ENCODE data around the gene SPTBN1.

DNA sequence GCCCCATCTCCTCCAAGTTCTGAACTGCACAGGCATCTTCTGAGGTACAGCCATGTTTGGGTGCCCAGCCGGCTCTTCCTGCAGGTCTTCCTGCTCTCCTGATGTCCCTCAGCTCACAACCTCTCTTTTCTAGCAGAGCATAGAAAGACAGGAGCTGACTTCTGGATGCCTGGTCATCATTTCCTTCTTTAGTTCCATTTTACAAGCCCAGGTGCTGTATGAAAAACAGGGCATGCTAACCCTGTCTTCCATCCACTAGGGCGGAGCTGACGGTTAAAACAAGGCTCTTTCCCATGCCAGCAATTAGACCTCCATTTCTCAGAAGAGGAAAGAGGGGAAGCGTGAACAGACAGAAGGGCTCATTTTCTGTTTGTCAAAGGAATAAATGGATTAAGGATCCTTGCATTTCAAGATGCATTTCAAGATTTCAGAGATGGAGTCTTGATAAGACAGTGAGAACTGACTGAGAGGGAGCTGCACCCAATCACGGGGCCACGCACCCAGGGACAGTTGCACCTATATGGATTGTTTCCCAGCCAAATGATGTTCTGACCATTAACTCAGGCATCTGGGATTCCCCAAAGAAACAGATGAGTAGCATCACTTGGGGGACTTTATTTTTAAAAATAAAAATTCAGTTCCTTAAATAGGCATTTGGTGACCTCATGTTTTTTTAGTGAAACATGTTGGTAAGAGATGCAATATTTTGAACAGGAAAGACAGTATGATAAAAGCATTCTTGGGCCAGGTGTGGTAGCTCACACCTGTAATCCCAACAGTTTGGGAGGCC lies 221.5 kb downstream of the SPTBN1 start:
- TF ChIP-seq CTCF (IDR thresholded peaks at IDR 0.05; ENCODE audit: low read length): no peak
- no peak for TF ChIP-seq EZH2 (IDR thresholded peaks at IDR 0.05; ENCODE audit: borderline replicate concordance, low read length)

All from OCI-LY1 (cell line).